Duodenal mucosa (tissue), 2 donors: ENCODE results near the gene SCAMP1.

ENCODE experiments used
- H3K27ac ChIP-seq: one replicate; pipeline ENCODE4 v1.7.0; 2013; ENCODE audit warnings: low read depth, low read length
- H3K27me3 ChIP-seq, 2 donors: one replicate each; pipeline ENCODE4 v1.7.0; 2013; ENCODE audit warnings: low read length in 2 of 2, control low read depth in 1 of 2; ENCODE audit not compliant: insufficient read depth in 2 of 2, control insufficient read depth in 1 of 2
- H3K36me3 ChIP-seq, 2 donors: one replicate each; pipeline ENCODE4 v1.7.0; 2013; ENCODE audit warnings: low read length in 2 of 2, control low read depth in 1 of 2; ENCODE audit not compliant: insufficient read depth in 2 of 2, control insufficient read depth in 1 of 2
- H3K4me1 ChIP-seq, 2 donors: one replicate each; pipeline ENCODE4 v1.7.0; 2013; ENCODE audit warnings: low read length in 2 of 2, control low read depth in 1 of 2; ENCODE audit not compliant: insufficient read depth in 2 of 2, control insufficient read depth in 1 of 2
- H3K4me3 ChIP-seq, 2 donors: one replicate each; pipeline ENCODE4 v1.7.0; 2013; ENCODE audit warnings: low read length in 2 of 2, low read depth in 1 of 2
- H3K9ac ChIP-seq, 2 donors: one replicate each; pipeline ENCODE4 v1.7.0; 2013; ENCODE audit warnings: low read length in 2 of 2, low read depth in 1 of 2
- H3K9me3 ChIP-seq, 2 donors: one replicate each; pipeline ENCODE4 v1.7.0; 2013; ENCODE audit warnings: low read length in 2 of 2, control low read depth in 1 of 2; ENCODE audit not compliant: control insufficient read depth in 1 of 2

The SCAMP1 gene

GRCh38 chr5:78500871-78501270 lies 140.5 kb downstream of the SCAMP1 start:
- H3K9ac ChIP-seq = no peak overlapping the region
- no peak overlapping the region for H3K27ac ChIP-seq
- H3K9me3 ChIP-seq = no peaks in the 10 kb centered on the region
- H3K4me1 ChIP-seq = peaks cover 32 to 37% of the 10 kb centered on the region in 2 donors
- no peaks in the 10 kb centered on the region for H3K27me3 ChIP-seq
- no peaks in the 10 kb centered on the region for H3K36me3 ChIP-seq
- no peak overlapping the region for H3K4me3 ChIP-seq

- Histone ChIP-seq H3K4me1 (peaks cover 23 to 29% of the 10 kb centered on the region in 2 donors), H3K9me3 (no peaks in the 10 kb centered on the region), H3K4me3 (no peak overlapping the region), H3K27ac (no peak overlapping the region), H3K9ac (no peak overlapping the region), H3K27me3 (no peaks in the 10 kb centered on the region), H3K36me3 (no peaks in the 10 kb centered on the region)
Measured at GRCh38 chr5:78501411-78502352, 141.3 kb downstream of the SCAMP1 start.

GRCh38 chr5:78503958-78504653 lies 143.7 kb downstream of the SCAMP1 start:
- Histone ChIP-seq H3K27ac (no peak overlapping the region), H3K9me3 (no peaks in the 10 kb centered on the region), H3K27me3 (no peaks in the 10 kb centered on the region), H3K36me3 (no peaks in the 10 kb centered on the region), H3K4me1 (peaks cover 15 to 24% of the 10 kb centered on the region in 2 donors), H3K9ac (no peak overlapping the region), H3K4me3 (no peak overlapping the region)

GRCh38 chr5:78504704-78505677 lies 144.6 kb downstream of the SCAMP1 start:
- H3K9ac ChIP-seq = no peak overlapping the region
- no peak overlapping the region for H3K4me3 ChIP-seq
- no peaks in the 10 kb centered on the region for H3K9me3 ChIP-seq
- H3K27ac ChIP-seq = no peak overlapping the region
- no peaks in the 10 kb centered on the region for H3K36me3 ChIP-seq
- peaks cover 18 to 26% of the 10 kb centered on the region in 2 donors for H3K4me1 ChIP-seq
- no peaks in the 10 kb centered on the region for H3K27me3 ChIP-seq

GRCh38 chr5:78505860-78506259 lies 145.4 kb downstream of the SCAMP1 start:
- H3K9ac ChIP-seq = no peak overlapping the region
- H3K4me3 ChIP-seq = no peak overlapping the region
- no peaks in the 10 kb centered on the region for H3K27me3 ChIP-seq
- H3K9me3 ChIP-seq = no peaks in the 10 kb centered on the region
- H3K36me3 ChIP-seq = no peaks in the 10 kb centered on the region
- H3K4me1 ChIP-seq = peaks cover 25 to 31% of the 10 kb centered on the region in 2 donors
- H3K27ac ChIP-seq = no peak overlapping the region

GRCh38 chr5:78506261-78507024 lies 146.0 kb downstream of the SCAMP1 start:
- Histone ChIP-seq H3K4me1 (peaks cover 29 to 35% of the 10 kb centered on the region in 2 donors), H3K9ac (no peak overlapping the region), H3K36me3 (no peaks in the 10 kb centered on the region), H3K9me3 (no peaks in the 10 kb centered on the region), H3K4me3 (no peak overlapping the region), H3K27ac (no peak overlapping the region), H3K27me3 (no peaks in the 10 kb centered on the region)

GRCh38 chr5:78507531-78507930 lies 147.1 kb downstream of the SCAMP1 start:
- Histone ChIP-seq H3K4me1 (peaks cover 35 to 41% of the 10 kb centered on the region in 2 donors), H3K27me3 (no peaks in the 10 kb centered on the region), H3K9me3 (no peaks in the 10 kb centered on the region), H3K9ac (no peak overlapping the region), H3K36me3 (no peaks in the 10 kb centered on the region), H3K27ac (no peak overlapping the region), H3K4me3 (no peak overlapping the region)

- Histone ChIP-seq H3K4me1 (peaks cover 35 to 41% of the 10 kb centered on the region in 2 donors), H3K36me3 (no peaks in the 10 kb centered on the region), H3K9ac (no peak overlapping the region), H3K27ac (no peak overlapping the region), H3K9me3 (no peaks in the 10 kb centered on the region), H3K27me3 (no peaks in the 10 kb centered on the region), H3K4me3 (no peak overlapping the region)
Measured at GRCh38 chr5:78508186-78508765, 147.9 kb downstream of the SCAMP1 start.
